WTC11 (cell line): ENCODE data around the gene FNIP1. TPM values are rescaled to one million over a fixed set of nuclear protein-coding genes. Genes with fewer than 3 reads are reported as not detected.

ENCODE experiments used
- ATAC-seq: fragments of 200-7000 bp; cut with Tn5 transposase; 2 replicates; pipeline ENCODE4 v1.10.0; 2021; ENCODE audit warnings: mild to moderate bottlenecking, moderate library complexity
- CTCF ChIA-PET: fragments of 300-600 bp; sonication (Branson Sonifier 250); formaldehyde crosslinking; loops from one replicate; lab custom pipeline; 2021; ENCODE audit warnings: antibody characterized with exemption; lab: Charles Lee
- POLR2A ChIA-PET: fragments of 350-600 bp; sonication (Branson Sonifier 250); formaldehyde crosslinking; loops from one replicate; lab custom pipeline; 2021; ENCODE audit warnings: antibody characterized with exemption; lab: Charles Lee
- DNase-seq: peaks from one replicate; pipeline ENCODE4 v3.0.0; 2021; ENCODE audit warnings: low spot score
- H3K27ac Mint-ChIP-seq: 2 replicates; pipeline ENCODE4 v1.8.0; 2021; ENCODE audit warnings: mixed read lengths
- H3K27me3 Mint-ChIP-seq: 2 replicates; pipeline ENCODE4 v1.8.0; 2021; ENCODE audit warnings: low read depth, mild to moderate bottlenecking, moderate library complexity, mixed read lengths
- H3K36me3 Mint-ChIP-seq: 2 replicates; pipeline ENCODE4 v1.8.0; 2021; ENCODE audit warnings: mixed read lengths
- H3K4me1 Mint-ChIP-seq: 2 replicates; pipeline ENCODE4 v1.8.0; 2022; ENCODE audit warnings: mixed read lengths
- H3K4me3 Mint-ChIP-seq: 2 replicates; pipeline ENCODE4 v1.8.0; 2021; ENCODE audit warnings: mild to moderate bottlenecking, moderate library complexity, mixed read lengths
- H3K9me3 Mint-ChIP-seq: 2 replicates; pipeline ENCODE4 v1.8.0; 2021; ENCODE audit warnings: mixed read lengths
- AR ChIP-seq: fragments of 250-450 bp; sonication (Bioruptor Pico); IDR thresholded peaks from 2 replicates; pipeline ENCODE4 v1.9.0; 2021; ENCODE audit warnings: mild to moderate bottlenecking
- ATF1 ChIP-seq: sonication (generic); formaldehyde crosslinking; IDR thresholded peaks from 2 replicates; pipeline ENCODE4 v1.8.1; 2023; ENCODE audit warnings: mild to moderate bottlenecking, moderate library complexity, missing genetic modification reagents
- ESRRA ChIP-seq: sonication (generic); formaldehyde crosslinking; IDR thresholded peaks from 2 replicates; pipeline ENCODE4 v1.8.1; 2022; ENCODE audit warnings: mild to moderate bottlenecking, missing genetic modification reagents, borderline replicate concordance
- ETV6 ChIP-seq: sonication (generic); formaldehyde crosslinking; IDR thresholded peaks from 2 replicates; pipeline ENCODE4 v1.8.1; 2022; ENCODE audit warnings: mild to moderate bottlenecking, missing genetic modification reagents
- FOXP1 ChIP-seq: sonication (generic); formaldehyde crosslinking; IDR thresholded peaks from 2 replicates; pipeline ENCODE4 v1.8.0; 2022; ENCODE audit warnings: missing genetic modification reagents, mild to moderate bottlenecking, moderate library complexity, borderline replicate concordance
- FOXP4 ChIP-seq: sonication (generic); formaldehyde crosslinking; IDR thresholded peaks from 2 replicates; pipeline ENCODE4 v1.8.0; 2022; ENCODE audit warnings: mild to moderate bottlenecking, missing genetic modification reagents
- GABPB1 ChIP-seq: sonication (generic); formaldehyde crosslinking; IDR thresholded peaks from 2 replicates; pipeline ENCODE4 v1.8.1; 2023; ENCODE audit warnings: mild to moderate bottlenecking, missing genetic modification reagents
- IRF2 ChIP-seq: sonication (generic); formaldehyde crosslinking; IDR thresholded peaks from 2 replicates; pipeline ENCODE4 v1.8.0; 2022; ENCODE audit warnings: low read depth, missing genetic modification reagents, borderline replicate concordance
- JUN ChIP-seq: sonication (generic); formaldehyde crosslinking; IDR thresholded peaks from 2 replicates; pipeline ENCODE4 v1.8.0; 2023; ENCODE audit warnings: mild to moderate bottlenecking, missing genetic modification reagents
- KAT7 ChIP-seq: sonication (generic); formaldehyde crosslinking; IDR thresholded peaks from 2 replicates; pipeline ENCODE4 v1.8.1; 2023; ENCODE audit warnings: missing genetic modification reagents, mild to moderate bottlenecking, borderline replicate concordance
- MAX ChIP-seq: sonication (generic); formaldehyde crosslinking; IDR thresholded peaks from 2 replicates; pipeline ENCODE4 v1.8.0; 2022; ENCODE audit warnings: mild to moderate bottlenecking, missing genetic modification reagents
- NFE2L1 ChIP-seq: sonication (generic); formaldehyde crosslinking; IDR thresholded peaks from 2 replicates; pipeline ENCODE4 v1.8.1; 2023; ENCODE audit warnings: missing genetic modification reagents
- SMAD3 ChIP-seq: sonication (generic); formaldehyde crosslinking; IDR thresholded peaks from 2 replicates; pipeline ENCODE4 v1.8.0; 2022; ENCODE audit warnings: missing genetic modification reagents, mild to moderate bottlenecking, borderline replicate concordance
- SP1 ChIP-seq: sonication (generic); formaldehyde crosslinking; conservative IDR thresholded peaks from 2 replicates; pipeline ENCODE4 v1.8.1; 2022; ENCODE audit warnings: missing genetic modification reagents
- USF1 ChIP-seq: sonication (generic); formaldehyde crosslinking; IDR thresholded peaks from 2 replicates; pipeline ENCODE4 v1.8.0; 2022; ENCODE audit warnings: mild to moderate bottlenecking, missing genetic modification reagents
- USF2 ChIP-seq: sonication (generic); formaldehyde crosslinking; IDR thresholded peaks from 2 replicates; pipeline ENCODE4 v1.8.1; 2023; ENCODE audit warnings: mild to moderate bottlenecking, missing genetic modification reagents, moderate library complexity
- ZNF416 ChIP-seq: fragments of 250-450 bp; sonication (Bioruptor Pico); IDR thresholded peaks from 2 replicates; pipeline ENCODE4 v1.9.0; 2021; ENCODE audit warnings: mild to moderate bottlenecking, inconsistent platforms
- ZNF425 ChIP-seq: fragments of 250-450 bp; sonication (Bioruptor Pico); conservative IDR thresholded peaks from 2 replicates; pipeline ENCODE4 v1.9.0; 2021; ENCODE audit warnings: mild to moderate bottlenecking
- ZNF532 ChIP-seq: fragments of 250-450 bp; sonication (Bioruptor Pico); IDR thresholded peaks from 2 replicates; pipeline ENCODE4 v1.9.0; 2021; ENCODE audit warnings: mild to moderate bottlenecking, borderline replicate concordance
- total RNA-seq: library from RNA; stranded (reverse); gene quantifications from 3 replicates; pipeline ENCODE4 v1.2.3, GENCODE V29; 2021

FNIP1 gene
- total RNA-seq, 1 experiment from 2014 or later = 17.2 TPM

GRCh38 chr5:131634996-131635683 is 161.7 kb downstream of the FNIP1 start, which contains the start of gene RAPGEF6:
Gene RAPGEF6 (minus strand): TSS chr5:131635229. CDS start chr5:131635030, 199 bp downstream.
- Mint-ChIP-seq H3K27me3 (no peaks in the 10 kb centered on the region), H3K4me1 (peaks cover 16% of the 10 kb centered on the region), H3K27ac (peak within 1 kb of the TSS; percentile 99), H3K9me3 (no peaks in the 10 kb centered on the region), H3K4me3 (peak within 1 kb of the TSS; percentile 97), H3K36me3 (no peaks in the 10 kb centered on the region)
- ChIA-PET CTCF (no interaction called here), POLR2A (interaction anchor here (1.4 kb wide), 1 partner anchor 12 kb away, joined by 3 read pairs; no protein-coding TSS in a partner anchor)
- DNase-seq (peak; percentile 92), ATAC-seq (peak; percentile 90)
- TF ChIP-seq SP1 (CRISPR knock-in tag) = 0 out of 2 replicates have a peak, but pooled peaks have one; percentile 18
- TF ChIP-seq ZNF416 (CRISPR knock-in tag) = no peak
- no peak for TF ChIP-seq JUN (CRISPR knock-in tag)
- TF ChIP-seq FOXP4 (CRISPR knock-in tag) = 0 out of 2 replicates have a peak, but pooled peaks have one; percentile 47
- TF ChIP-seq SMAD3 (CRISPR knock-in tag) = peak; percentile 41; the same call in 1 of the 2 replicates
- TF ChIP-seq ETV6 (CRISPR knock-in tag) = peak; percentile 68; the same call in 1 of the 2 replicates
- TF ChIP-seq USF1 (CRISPR knock-in tag) = peak; percentile 85
- no peak for TF ChIP-seq KAT7 (CRISPR knock-in tag)
- 0 out of 2 replicates have a peak, but pooled peaks have one; percentile 18 for TF ChIP-seq ZNF532
- 0 out of 2 replicates have a peak, but pooled peaks have one; percentile 33 for TF ChIP-seq FOXP1 (CRISPR knock-in tag)
- TF ChIP-seq ATF1 = 0 out of 2 replicates have a peak, but pooled peaks have one; percentile 46
- peak; percentile 63 for TF ChIP-seq MAX
- TF ChIP-seq USF2 (CRISPR knock-in tag) = peak; percentile 89
- TF ChIP-seq GABPB1 = 0 out of 2 replicates have a peak, but pooled peaks have one; percentile 3

- DNase-seq (peak; percentile 83), ATAC-seq (peak; percentile 67)
- peak overlapping the region; percentile 99 for H3K27ac Mint-ChIP-seq
- no peaks in the 10 kb centered on the region for H3K27me3 Mint-ChIP-seq
- CTCF ChIA-PET = no interaction called here
- POLR2A ChIA-PET = no interaction called here
- H3K4me3 Mint-ChIP-seq = peak overlapping the region; percentile 97
- H3K36me3 Mint-ChIP-seq = no peaks in the 10 kb centered on the region
- H3K4me1 Mint-ChIP-seq = peaks cover 16% of the 10 kb centered on the region
- TF ChIP-seq ZNF425 (no peak), ZNF416 (CRISPR knock-in tag) (no peak), GABPB1 (0 out of 2 replicates have a peak, but pooled peaks have one; percentile 9), ESRRA (0 out of 2 replicates have a peak, but pooled peaks have one; percentile 30), IRF2 (CRISPR knock-in tag) (no peak), NFE2L1 (0 out of 2 replicates have a peak, but pooled peaks have one; percentile 55), AR (CRISPR knock-in tag) (0 out of 2 replicates have a peak, but pooled peaks have one; percentile 30)
- no peaks in the 10 kb centered on the region for H3K9me3 Mint-ChIP-seq
Measured at GRCh38 chr5:131634666-131634995, 162.2 kb downstream of the FNIP1 start.
